Neural cell (in vitro differentiated cells): ENCODE results near the gene MST1.

ENCODE experiments used
- CTCF ChIP-seq: fragments of 450-650 bp; IDR thresholded peaks from 2 replicates; pipeline ENCODE4 v1.5.1; 2014; ENCODE audit warnings: antibody characterized with exemption, mild to moderate bottlenecking, moderate library complexity; ENCODE audit not compliant: poor library complexity, severe bottlenecking
- POLR2AphosphoS5 ChIP-seq: IDR thresholded peaks from 2 replicates; pipeline ENCODE4 v1.6.1; 2012
- REST ChIP-seq: IDR thresholded peaks from 2 replicates; pipeline ENCODE4 v1.6.1; 2012; ENCODE audit warnings: borderline replicate concordance
- SMC3 ChIP-seq: fragments of 450-650 bp; conservative IDR thresholded peaks from 2 replicates; pipeline ENCODE4 v1.6.1; 2014; ENCODE audit warnings: antibody characterized with exemption, mild to moderate bottlenecking, moderate library complexity; ENCODE audit not compliant: poor library complexity
- TAF1 ChIP-seq: IDR thresholded peaks from 2 replicates; pipeline ENCODE4 v1.6.1; 2012; ENCODE audit warnings: low read depth

GRCh38 chr3:49721896-49722781 lies 32.9 kb upstream of the MST1 start:
- TF ChIP-seq CTCF = no peak
- TF ChIP-seq TAF1 = no peak
- no peak for TF ChIP-seq POLR2AphosphoS5
- no peak for TF ChIP-seq SMC3
- TF ChIP-seq REST = no peak
